Panc1 (cell line): ENCODE results near the gene WWOX. TPM values are rescaled to one million over a fixed set of nuclear protein-coding genes. Genes with fewer than 3 reads are reported as not detected.

ENCODE experiments used
- ATAC-seq: fragments of 200-7000 bp; cut with Tn5 transposase; 2 replicates; pipeline ENCODE4 v1.9.1; 2020; ENCODE audit warnings: mild to moderate bottlenecking, moderate library complexity
- BruUV-seq: library from RNA; stranded (reverse); fragments of 400-500 nt; replicated peaks from 2 replicates; lab custom pipeline; 2021; lab: Mats Ljungman, UMichigan
- CTCF ChIA-PET: fragments of 300-600 bp; sonication (Branson Sonifier 250); formaldehyde crosslinking; loops from one replicate; lab custom pipeline; 2022; ENCODE audit warnings: antibody characterized with exemption; lab: Charles Lee
- POLR2A ChIA-PET: fragments of 300-600 bp; sonication (Branson Sonifier 250); formaldehyde crosslinking; loops from one replicate; lab custom pipeline; 2022; ENCODE audit warnings: antibody characterized with exemption; lab: Charles Lee
- DNase-seq: peaks from one replicate; pipeline ENCODE4 v3.0.0-alpha.2; 2010; ENCODE audit warnings: low read depth, low spot score
- H3K27ac ChIP-seq: 2 replicates; pipeline ENCODE4 v1.5.1; 2011; ENCODE audit warnings: mild to moderate bottlenecking, low read length, inconsistent platforms
- H3K27me3 ChIP-seq: fragments of 200-500 bp; sonication (Bioruptor generic); 2 replicates; pipeline ENCODE4 v1.6.0; 2014; ENCODE audit warnings: low read length, inconsistent platforms; ENCODE audit not compliant: control insufficient read depth, insufficient read depth
- H3K36me3 ChIP-seq: fragments of 200-500 bp; sonication (Bioruptor generic); 2 replicates; pipeline ENCODE4 v1.5.1; 2014; ENCODE audit warnings: inconsistent platforms, mild to moderate bottlenecking, low read length, moderate library complexity; ENCODE audit not compliant: control insufficient read depth, insufficient read depth
- H3K4me1 ChIP-seq: 2 replicates; pipeline ENCODE4 v1.5.1; 2011; ENCODE audit warnings: inconsistent platforms, mild to moderate bottlenecking, low read length, moderate library complexity; ENCODE audit not compliant: control insufficient read depth, insufficient read depth
- H3K4me3 ChIP-seq, 2 experiments: 2 replicates each; pipeline ENCODE4 v1.5.1; 2011 to 2012; ENCODE audit warnings: low read depth in 2 of 2, low read length in 2 of 2, mild to moderate bottlenecking in 2 of 2, inconsistent platforms in 1 of 2, moderate library complexity in 1 of 2
- H3K9me3 ChIP-seq: fragments of 200-500 bp; sonication (Bioruptor generic); 2 replicates; pipeline ENCODE4 v1.5.1; 2014; ENCODE audit warnings: low read depth, mild to moderate bottlenecking, inconsistent platforms, low read length, moderate library complexity; ENCODE audit not compliant: control insufficient read depth, insufficient read depth
- CTCF ChIP-seq: fragments of 450-650 bp; IDR thresholded peaks from 2 replicates; pipeline ENCODE4 v1.5.1; 2017; ENCODE audit warnings: mild to moderate bottlenecking
- POLR2AphosphoS5 ChIP-seq: IDR thresholded peaks from 2 replicates; pipeline ENCODE4 v1.6.1; 2012; ENCODE audit warnings: mild to moderate bottlenecking, low read depth, low read length, moderate library complexity
- REST ChIP-seq, 2 experiments: IDR thresholded peaks; 2 replicates each; pipeline ENCODE4 v1.6.1; 2011 to 2012; ENCODE audit warnings: low read depth in 2 of 2, control low read depth in 1 of 2, low read length in 1 of 2, mild to moderate bottlenecking in 1 of 2, moderate library complexity in 1 of 2; ENCODE audit not compliant: insufficient read depth in 1 of 2
- SIN3A ChIP-seq: IDR thresholded peaks from 2 replicates; pipeline ENCODE4 v1.6.1; 2012; ENCODE audit warnings: low read depth, mild to moderate bottlenecking, low read length, moderate library complexity, borderline replicate concordance; ENCODE audit not compliant: insufficient read depth
- TCF7L2 ChIP-seq: IDR thresholded peaks from 2 replicates; pipeline ENCODE4 v1.6.1; 2011; ENCODE audit warnings: mild to moderate bottlenecking, low read depth, low read length, inconsistent platforms
- in situ Hi-C: cut with HindIII; loops from 2 replicates; pipeline ENCODE4 v1.10.0; 2016; ENCODE audit warnings: low sequenced_read_pairs, low pct_unique_long_range_greater_than_20kb
- intact Hi-C: fragments of 100-400 bp; cut with micrococcal nuclease; formaldehyde crosslinking; loops from one replicate; pipeline ENCODE4 v1.10.0; 2022; ENCODE audit not compliant: unreplicated experiment
- total RNA-seq: library from RNA; stranded (reverse); gene quantifications from one replicate; pipeline ENCODE4 v1.2.1, GENCODE V29; 2021; ENCODE audit not compliant: unreplicated experiment

The WWOX gene
- total RNA-seq, 1 experiment from 2014 or later: 12.5 TPM

GRCh38 chr16:78984324-78984723 is 884.9 kb downstream of the WWOX start:
- ChIA-PET POLR2A (no interaction called here), CTCF (no interaction called here)
- no peak for TF ChIP-seq TCF7L2
- TF ChIP-seq CTCF: no peak
- no peak for TF ChIP-seq POLR2AphosphoS5
- TF ChIP-seq SIN3A: no peak
- TF ChIP-seq REST (IDR thresholded peaks at IDR 0.05; ENCODE audit: insufficient read depth in 1 of 2, low read depth in 2 of 2, low read length in 1 of 2): no peak
- DNase-seq (no peak), ATAC-seq (no peak)
- Histone ChIP-seq H3K27me3 (no peaks in the 10 kb centered on the region), H3K27ac (no peak overlapping the region), H3K36me3 (no peaks in the 10 kb centered on the region), H3K4me1 (no peaks in the 10 kb centered on the region), H3K9me3 (no peaks in the 10 kb centered on the region), H3K4me3 (no peak overlapping the region)
- no TSS peak for BruUV-seq
- in situ Hi-C loops: no loop called here
- intact Hi-C loops: no loop called here

GRCh38 chr16:78984887-78985464 is 885.5 kb downstream of the WWOX start:
- BruUV-seq: no TSS peak
- in situ Hi-C loops: no loop called here
- no peaks in the 10 kb centered on the region for H3K4me1 ChIP-seq
- H3K27me3 ChIP-seq: no peaks in the 10 kb centered on the region
- POLR2A ChIA-PET: no interaction called here
- DNase-seq: no peak
- no peaks in the 10 kb centered on the region for H3K9me3 ChIP-seq
- no peak overlapping the region for H3K4me3 ChIP-seq
- intact Hi-C loops: no loop called here
- CTCF ChIA-PET: no interaction called here
- no peaks in the 10 kb centered on the region for H3K36me3 ChIP-seq
- ATAC-seq: no peak
- no peak overlapping the region for H3K27ac ChIP-seq
- TF ChIP-seq POLR2AphosphoS5 (no peak), TCF7L2 (no peak), CTCF (no peak), REST (IDR thresholded peaks at IDR 0.05; ENCODE audit: insufficient read depth in 1 of 2, low read depth in 2 of 2, low read length in 1 of 2) (no peak), SIN3A (no peak)
